ENCODE measurements around the gene SLC45A3.

The SLC45A3 gene

DNA sequence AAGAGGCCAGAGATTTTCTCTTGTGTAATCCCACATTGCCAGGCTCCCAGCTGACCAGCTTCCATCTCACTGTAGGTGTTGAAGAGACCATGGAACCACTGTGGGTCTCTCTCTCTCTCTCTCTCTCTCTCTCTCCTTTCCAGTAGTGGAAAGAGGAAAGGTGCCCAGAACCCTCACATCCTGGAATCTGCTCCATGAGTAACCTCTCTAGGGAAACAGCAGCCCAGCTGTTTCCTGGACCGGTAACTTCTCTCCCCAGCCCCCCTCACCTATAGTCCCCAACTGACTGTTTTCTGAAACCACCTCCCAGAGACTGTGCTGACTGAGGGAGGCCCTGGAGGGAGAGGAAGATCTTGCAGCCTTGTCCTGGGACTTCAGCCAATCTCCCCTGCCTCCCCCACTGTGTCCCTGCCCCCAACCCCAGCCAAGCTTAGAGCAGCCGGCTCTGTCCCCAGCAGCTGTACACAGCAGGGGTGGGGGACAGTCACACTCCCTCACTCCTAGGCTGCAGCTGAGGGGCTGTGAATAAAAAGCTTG lies 20.6 kb upstream of the SLC45A3 start:
- DNase-seq, result no peak

DNA sequence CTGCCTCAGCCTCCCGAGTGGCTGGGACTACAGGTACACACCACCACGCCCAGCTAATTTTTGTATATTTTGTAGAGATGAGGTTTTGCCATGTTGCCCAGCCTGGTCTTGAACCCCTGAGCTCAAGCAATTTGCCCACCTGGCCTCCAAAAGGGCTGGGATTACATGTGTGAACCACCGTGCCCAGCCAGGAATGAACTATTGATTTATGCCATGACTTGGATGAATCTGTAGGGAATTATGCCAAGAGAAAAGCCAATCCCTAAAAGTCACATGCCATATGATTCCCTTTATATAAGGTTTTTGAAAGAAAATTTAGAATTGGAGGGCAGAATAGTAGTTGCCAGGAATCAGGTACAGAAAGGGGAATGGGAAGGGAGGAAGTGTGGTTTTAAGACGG lies 19.1 kb upstream of the SLC45A3 start:
- no peak for DNase-seq

DNA sequence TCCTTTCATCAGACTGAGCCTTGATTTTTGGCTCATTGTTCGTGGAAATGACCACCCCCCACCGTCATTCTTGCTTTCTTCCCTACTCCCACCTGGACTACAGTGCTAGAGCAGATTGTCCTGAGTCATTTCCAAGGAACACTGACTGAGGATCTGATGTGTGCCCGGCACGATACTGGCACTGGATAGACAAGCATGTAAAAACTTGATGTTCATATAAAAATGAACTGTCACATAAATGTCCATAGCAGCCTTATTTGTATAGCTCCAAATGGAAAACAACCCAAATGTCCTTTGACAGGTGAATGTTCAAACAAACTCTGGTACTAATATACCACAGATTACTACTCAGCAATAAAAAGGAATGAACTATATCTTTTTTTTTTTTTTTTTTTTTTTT lies 18.6 kb upstream of the SLC45A3 start:
- no peak for DNase-seq

DNA sequence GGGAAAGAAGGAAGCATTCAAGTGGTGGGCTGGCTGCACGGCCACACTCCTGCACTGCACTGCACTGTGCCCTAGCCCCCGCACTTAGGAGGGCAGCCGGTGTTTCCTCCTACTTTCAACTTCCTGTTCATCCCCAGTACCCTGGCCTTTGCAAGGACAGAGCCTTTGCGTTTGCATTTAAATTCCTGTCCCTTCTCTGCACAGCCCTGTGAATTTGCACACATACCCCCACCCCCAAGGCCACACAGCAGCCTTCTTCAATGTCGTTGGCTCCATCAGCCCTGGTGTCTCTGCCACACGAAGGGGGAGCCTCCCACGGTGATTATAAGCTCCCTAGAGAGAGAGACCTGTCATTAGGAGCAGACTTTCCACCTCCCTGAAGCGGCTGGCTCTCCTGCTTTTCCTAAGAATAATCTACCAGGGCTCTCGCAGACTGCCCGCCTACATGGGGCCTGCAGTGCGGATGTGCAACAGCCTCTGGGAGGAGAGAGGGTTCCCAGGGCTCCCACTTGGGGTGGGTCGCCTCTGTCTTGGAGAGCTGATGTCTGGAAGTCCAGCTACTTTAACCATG lies 13.2 kb upstream of the SLC45A3 start:
- no peak for DNase-seq

DNA sequence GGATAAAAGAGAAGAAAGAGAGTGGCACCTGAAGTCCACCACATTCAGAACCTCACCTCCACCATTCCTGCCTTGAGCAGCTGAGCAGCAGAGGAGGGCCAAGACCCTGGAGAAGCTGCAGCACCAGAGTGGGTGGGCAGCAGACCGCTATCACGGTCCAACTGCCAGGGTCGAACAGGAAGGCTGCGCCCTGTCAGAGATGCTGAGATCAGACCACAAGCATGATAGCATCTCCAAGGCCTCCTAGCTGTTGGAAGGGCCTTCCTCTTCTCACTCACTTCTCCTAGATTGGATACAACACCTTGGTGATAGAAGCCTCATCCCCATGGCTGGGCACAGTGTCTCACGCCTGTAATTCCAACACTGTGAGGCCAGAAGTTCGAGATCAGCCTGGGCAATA lies 12.1 kb upstream of the SLC45A3 start:
- DNase-seq, result no peak

DNA sequence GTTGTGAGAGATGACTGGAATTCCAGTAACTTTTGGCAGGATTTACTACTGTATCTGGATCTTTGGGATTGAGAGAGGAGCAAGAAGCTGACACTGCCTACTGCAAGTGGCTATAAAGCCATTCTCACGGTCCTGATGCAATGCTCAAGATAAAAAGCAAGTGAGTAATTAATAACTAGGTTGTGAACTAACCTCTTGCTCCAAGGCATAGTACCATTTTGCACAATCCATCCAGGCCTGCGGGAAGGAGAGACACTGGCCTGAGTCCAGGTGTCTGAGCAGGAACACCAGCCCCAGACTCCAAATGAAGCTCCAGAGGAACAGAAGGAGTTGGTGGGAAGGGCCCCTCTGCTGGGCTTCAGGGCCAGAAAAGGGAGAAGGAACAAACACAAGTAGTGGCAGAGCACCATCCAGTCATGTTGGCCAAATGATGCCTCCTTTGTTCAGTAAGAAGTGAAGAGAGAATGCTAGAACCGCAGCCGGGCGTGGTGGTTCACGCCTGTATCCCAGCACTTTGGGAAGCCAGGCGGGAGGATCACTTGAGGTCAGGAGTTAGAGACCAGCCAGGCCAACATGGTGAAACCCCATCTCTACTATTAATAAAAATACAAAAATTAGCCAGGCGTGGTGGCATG lies 9.9 kb upstream of the SLC45A3 start:
- DNase-seq, result no peak

DNA sequence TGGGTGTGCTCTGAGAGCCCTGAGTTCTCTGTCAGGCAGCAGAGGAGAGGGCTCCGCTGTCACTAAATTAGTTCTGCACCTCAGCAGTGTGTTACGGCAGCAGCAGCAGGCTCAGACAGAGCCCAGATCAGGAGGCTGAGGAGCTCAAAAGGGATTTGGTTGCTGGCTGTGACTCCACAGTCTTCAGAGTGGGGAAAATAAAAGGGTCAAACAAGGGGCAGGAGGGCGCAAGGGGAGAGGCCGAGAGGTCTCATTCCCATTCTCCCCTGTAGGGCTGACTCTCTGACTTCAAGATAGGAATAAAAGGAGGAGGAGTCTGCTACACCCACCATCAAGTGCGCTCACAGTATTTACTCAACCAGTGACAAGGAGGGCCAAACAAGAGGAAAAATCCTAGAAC lies 9.2 kb upstream of the SLC45A3 start:
- DNase-seq, result no peak

DNA sequence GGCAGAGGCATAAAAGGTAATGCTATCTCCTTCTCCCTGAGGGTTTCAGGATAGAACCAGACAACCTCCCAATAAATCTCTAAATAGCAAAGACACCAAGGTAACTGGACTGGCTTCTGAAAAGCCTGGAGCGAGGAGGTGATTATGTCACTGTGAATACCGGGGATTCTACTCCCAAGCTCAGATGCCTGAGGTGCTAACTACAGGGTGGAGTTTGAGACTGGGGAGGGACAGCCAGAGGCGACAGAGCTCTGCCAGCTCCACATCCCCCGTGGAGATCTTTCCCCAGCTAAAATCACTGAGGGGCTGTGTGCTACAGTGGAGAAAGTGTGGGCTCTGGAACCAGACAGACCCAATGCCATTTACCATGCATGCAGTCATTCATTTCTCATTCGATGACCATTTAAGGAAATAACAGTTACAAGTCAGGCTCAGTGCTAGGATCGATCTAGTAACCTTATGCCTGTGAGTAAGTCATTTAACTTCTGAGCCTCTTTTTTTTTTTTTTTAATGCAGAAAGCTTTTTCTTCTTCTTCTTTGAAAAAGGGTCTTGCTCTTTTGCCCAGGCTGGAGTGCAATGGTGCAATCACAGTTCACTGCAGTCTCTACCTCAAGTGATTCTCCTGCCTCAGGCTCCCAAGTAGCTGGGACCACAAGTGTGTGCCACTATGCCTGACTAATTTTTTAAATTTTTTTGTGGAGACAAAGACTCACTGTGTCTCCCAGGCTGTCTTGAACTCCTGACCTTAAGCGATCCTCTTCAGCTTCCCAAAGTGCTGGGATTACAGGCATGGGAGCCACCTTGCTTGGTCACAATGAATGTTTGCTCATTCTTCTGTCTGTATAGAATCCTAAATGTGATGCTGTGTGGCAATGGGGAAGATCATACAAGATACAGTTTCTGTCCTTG lies 8.1 kb upstream of the SLC45A3 start:
- DNase-seq, result no peak

DNA sequence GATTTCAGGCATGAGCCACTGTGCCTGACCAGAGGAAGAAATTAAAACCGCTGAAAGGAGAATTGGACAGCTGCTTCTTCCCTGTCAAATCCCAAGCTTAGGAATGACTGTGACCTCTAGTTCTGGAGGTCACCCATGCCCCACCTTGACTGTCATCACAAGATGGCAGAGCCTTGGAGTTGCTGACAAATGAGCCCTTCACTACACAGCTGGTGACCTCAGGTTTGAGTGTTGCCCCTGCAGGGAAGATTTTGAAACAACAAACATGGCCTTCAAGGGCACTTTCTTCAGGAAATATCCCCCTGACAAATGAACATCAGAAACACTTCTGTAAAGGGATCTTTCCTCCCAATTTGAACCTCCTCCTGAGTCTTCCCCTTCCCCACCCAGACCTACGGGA lies 6.9 kb upstream of the SLC45A3 start:
- no peak for DNase-seq

DNA sequence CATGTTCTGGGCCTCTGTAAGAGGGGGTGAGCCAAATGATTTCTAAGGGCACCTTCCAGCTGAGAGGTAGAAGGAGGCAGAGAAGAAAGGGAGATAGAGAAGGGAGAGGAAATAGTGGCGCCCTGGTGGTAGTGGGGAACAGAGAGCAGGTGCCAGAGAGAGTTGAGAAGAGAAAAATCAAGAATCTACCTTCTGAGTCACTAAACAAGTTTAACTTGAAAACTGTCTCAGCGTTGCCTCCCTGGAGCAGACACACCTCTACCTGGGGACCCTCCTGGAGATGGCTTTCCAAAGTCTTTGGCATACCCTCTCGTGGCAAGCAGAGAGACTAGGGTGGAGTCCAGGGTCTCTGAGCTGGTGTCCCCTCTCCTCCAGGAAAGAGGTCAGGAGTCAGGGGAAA lies 1.1 kb upstream of the SLC45A3 start:
- no peak for DNase-seq

DNA sequence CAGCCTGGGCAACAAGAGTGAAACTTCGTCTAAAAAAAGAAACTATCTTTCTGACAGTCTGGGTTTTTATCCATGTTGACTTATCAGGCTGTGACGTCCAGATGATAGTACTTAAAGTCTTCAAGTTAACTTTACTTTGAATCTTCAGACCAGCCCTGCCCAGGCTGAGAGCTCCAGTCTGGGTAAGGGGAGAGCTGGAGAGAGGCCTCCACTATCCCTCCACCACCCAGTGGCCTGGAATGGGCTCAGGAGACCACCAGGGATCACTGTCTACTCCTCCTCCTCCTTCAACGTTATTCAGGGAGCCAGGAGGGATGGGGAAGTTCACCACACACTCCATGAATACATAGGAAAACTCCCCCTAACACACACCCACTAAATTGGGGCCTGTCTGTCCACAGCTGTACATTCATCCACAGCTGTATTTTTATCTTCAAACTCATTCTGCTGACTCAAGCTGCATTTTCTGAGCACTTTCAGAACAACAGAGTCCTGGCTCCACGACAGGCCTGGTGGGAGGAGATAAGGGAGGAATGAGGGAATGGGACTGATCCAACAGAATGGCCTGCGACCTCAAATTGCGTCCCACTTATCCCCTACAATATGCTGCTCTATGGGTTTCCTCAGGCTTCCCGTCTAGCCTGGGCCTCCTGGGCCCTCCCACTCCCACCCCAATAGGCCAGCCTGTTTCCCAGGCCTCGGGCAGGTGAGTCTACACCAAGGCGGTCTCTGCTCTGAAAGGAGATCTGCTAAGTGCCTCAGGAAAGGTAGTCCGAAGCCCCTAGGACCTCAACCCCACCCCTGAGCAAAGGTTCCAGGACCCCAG lies 1.8 kb downstream of the SLC45A3 start:
- DNase-seq, result no peak

DNA sequence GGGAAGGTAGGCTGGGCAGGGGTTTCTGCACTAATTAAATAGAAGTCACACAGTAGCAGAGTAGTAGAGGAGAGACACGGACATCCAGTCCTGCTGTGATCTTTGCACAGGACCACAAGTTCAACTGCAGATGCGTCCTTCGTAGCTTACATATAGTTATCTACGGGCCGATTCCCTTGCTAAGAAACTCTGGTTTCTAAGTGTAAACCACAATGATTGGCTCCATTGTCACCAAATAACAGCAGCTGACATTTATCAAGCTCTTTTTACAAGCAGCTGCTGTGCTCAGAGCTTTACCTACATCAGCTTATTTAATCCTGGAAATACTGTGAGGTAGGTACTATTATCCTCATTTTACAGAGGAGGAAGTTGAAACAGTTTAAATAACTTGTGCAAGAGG lies 3.1 kb downstream of the SLC45A3 start:
- no peak for DNase-seq

DNA sequence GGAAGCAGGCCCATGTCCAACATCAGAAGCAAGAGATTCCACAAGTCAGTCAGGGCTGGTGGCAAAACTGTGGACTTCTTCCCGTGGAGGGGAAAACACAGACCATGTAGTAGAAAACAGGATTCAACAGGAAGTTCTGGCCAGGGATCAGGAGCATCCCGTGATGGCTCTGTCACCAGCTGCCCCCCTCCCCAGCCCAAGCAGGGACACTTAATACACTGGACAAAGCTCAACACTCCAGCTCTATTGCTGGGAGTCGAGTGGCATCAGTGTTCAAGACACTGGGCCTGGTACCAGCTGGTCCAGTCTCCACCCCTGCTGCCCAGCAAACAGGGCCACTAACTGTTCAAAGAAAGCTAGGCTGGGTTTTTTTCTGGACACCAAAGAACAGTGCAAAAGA lies 3.7 kb downstream of the SLC45A3 start:
- DNase-seq, result no peak

DNA sequence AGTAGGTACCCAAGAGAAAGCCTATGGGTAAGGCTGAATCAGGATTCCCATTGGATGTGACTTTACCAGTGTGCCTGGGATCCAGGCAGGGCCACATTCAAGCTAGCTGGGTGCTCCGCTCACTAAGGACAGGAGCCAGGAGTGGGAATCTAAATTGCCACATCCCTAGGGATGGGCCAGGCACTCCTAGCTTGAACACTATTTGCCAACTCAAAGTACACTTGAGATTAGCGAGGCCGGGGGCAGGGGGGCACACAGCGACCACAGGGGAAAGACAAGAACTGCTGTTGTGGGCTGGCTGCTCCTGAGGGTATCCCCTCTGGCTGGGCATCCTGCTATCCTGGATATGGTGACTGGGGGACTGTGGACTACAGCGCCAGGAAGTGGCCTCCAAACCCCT lies 4.3 kb downstream of the SLC45A3 start:
- DNase-seq, result no peak

DNA sequence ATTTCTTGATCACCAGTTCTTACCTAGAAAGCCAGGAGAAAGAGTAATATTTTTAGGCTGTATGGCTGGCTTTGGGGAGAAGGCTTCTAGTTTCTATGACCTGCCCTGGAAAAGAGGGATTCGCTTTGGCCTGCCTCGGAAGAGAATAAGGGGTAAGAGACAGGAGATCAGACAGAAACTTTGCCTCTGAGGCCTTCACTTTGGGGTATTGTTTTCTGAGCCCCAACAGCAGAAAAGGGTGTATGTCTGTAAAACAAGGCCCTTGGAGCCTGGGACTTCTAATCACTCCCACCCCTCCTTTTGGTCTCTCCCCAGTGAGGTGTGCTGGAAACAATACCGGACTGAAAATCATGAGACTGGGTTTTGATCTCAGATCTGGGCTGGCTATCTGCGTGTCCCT lies 5.1 kb downstream of the SLC45A3 start:
- no peak for DNase-seq

DNA sequence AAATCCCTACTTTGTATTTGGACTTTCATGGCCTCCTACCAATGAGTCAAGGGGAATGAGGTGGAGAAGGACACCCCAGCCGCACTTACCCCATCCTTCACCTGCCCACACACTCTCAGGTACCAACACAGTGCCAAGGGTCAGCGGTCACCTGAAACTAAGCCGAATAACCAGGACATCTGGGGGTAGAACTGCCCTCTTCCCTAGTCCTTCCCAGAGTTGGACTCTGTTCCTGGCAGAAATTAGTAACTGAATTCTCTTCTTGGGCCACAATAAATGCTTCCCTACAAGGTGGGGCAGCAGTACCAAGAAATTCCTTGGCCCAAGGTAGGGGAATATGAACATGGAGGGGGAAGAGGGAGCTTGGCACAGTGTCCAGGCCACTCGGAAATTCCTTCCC lies 7.3 kb downstream of the SLC45A3 start:
- no peak for DNase-seq

DNA sequence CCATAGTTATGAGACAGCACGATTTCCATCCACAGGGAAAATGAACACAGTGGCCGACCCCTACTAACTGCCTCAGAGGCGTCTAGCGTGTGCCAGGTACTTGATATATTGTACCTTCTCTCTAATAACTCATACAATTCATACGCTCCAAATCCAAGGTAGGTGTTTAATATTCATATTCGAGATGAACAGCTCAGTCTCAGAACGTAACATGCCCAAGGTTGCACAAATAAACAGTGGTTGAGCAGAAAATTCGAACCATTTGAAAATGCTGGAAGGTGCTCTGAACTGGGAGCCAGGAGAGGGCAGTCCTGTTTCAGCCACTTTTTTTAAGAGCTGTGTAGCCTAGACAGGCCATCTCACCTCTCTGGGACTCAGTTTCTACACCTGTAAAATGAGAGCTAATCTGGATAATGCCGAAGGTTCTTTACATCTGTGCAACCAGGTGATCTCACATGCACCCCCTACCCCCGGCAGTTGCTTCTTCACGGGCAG lies 7.9 kb downstream of the SLC45A3 start:
- DNase-seq, result no peak

DNA sequence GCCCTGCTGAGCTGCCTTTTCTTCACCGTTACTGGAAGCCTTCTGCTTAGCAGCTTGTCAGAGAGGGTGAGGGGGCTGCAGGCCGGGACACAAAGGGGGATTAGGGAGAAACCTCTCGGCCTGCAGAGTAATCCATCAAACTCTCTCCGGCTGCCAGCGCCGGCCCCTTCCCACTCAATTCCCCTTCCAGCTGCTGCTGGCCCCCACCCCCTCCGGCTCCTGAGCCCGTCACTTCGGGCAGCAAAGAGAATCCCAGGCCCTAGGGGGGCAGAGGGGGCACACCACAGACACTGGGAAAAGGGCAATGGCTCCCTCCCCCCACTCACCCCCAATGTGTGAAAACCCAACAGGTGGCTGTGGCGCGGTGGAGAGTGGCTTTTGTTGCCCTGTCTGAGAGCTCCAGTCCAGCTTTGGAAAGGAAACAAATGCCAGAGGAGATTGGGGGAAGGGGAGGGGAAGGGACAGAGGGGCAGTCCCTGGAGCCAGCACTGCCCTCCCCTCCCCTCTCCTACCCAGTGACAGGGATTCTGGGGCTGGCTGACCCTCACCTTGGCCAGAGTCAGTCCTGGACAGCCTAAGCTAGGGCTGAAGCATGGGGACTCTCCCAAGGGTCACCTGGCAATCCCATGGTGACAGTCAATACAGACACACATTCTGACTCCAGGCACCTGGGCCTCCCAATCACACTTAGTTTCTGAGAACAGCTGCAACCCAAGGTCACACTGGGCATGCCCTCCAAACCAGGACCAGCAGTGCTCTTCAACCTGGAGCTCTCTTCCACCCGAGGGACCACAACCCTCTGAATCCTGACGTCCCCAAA lies 9.5 kb downstream of the SLC45A3 start:
- DNase-seq, result no peak

DNA sequence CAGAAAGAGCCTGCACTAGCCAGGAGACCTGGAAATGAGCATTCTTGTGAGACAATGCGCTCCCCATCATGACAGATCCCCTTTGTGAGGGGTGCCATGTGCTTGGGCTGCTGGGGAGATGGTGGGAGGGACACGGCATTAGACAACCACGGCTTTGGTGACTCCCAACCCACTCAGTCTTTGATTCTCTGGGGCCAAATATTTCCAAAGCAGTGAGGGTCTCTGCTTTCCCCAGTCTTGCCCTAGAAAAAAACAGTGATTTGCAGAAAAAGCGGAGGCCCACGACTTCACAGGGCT lies 10.2 kb downstream of the SLC45A3 start:
- no peak for DNase-seq

DNA sequence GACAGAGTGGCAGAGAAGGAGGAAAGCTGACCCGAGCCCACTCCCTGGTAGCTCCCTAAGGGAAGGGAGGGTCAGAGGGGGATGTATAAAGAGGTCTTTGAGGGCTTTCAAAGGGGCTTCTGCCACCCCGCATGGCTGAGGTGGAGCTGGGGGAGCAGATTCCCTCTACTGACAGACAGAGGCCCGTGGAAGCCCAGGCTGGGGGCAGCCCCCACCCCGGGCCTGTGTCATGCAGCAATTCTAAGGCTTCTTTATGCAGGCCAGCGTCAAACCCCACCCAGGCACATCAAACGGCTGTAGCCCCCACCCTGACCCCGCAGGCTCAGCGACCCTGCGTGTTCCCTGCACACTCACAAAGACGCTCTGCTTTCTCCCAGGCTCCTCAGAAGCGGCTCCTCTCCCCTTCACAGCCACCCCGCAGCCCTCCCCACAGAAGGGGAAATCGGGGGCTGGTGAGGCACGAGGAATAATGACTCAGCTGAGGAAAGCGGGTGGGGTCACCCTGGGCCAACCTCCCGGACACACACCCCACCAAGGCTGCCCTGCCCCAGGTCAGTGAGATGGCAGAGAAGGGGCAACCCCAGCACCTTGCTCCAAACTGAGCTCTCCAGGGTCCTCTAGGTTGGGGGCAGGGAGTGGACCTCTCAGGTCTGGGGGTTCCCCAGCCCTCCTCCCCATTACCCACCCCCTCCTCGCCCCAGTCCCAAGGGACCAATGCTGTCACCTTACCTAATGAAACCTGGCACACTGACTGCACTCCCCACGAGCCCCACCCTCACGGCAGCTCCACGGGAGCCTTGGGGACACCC lies 10.8 kb downstream of the SLC45A3 start:
- DNase-seq, result no peak

DNA sequence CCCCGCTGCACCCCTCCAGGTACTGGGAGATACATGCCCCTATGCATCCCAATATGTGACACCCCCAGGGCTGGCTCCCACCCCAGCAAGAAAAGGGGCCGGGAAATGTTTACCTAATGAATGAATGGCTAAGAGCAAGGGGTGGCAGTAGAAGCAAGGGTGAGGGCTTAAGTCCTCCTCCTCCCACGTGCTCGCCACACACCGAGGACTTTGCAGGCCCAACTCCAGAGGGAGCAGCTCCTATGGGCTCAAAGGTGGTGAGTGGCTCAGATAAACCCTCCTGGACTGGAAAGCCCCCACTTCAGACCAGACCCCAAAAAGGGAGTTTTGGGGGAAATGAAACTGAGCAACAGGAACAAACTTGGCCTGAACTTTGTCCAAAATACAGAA lies 11.4 kb downstream of the SLC45A3 start:
- DNase-seq, result no peak

All from activated CD4-positive, alpha-beta T cell treated with anti-CD3 and anti-CD28 coated beads, Interleukin-2, amount 50 U/mL, for 48 hours (primary cell).